Activated T-helper 1 cell treated with anti-CD3 and anti-CD28 coated beads, Interleukin-2, amount 50 U/mL, for 16 hours (primary cell): ENCODE results near the gene LRRC4C.

Experiments
- DNase-seq, 2 donors: peaks; one replicate each; pipeline ENCODE4 v3.0.0-alpha.2; 2020; ENCODE audit warnings: low read depth in 1 of 2, low spot score in 1 of 2

The LRRC4C gene

DNA sequence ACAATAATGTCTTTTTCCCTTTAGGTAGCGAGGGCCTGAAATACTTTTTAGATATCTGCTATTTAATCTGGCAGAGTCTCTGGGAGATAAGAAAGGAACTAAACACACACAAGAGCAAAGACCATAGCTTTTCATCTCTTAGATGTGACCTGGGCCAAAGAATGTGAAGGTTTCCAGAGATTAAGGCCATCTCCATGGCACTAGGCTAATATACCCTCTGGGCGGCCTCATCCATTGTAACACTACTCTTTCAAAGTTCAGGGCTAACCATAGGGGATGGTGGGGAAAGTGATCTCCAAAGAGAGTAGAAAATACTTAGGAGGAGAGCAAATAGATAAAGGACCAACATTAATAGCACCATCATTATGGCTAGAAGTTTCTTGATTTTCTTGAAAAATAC is 326.4 kb downstream of the LRRC4C start:
- no peak for DNase-seq

DNA sequence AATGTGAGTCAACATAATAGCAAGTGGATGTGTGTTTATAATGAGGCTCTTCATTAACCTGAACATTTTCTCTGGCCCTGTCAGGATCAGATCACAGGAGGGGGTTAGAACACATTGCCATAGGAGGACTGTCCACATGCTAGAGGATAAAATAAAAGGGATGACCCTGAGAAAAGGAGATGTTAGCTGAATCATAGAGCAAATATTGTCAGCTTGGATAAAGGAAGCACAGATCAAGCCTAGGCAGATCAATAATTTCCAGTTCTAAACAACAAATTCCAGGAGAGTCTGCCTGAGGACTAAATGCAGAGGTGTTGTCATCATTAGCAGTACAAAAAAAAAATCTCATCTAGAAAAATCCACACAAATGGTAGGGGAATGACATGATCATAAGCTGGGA is 337.9 kb downstream of the LRRC4C start:
- no peak for DNase-seq

DNA sequence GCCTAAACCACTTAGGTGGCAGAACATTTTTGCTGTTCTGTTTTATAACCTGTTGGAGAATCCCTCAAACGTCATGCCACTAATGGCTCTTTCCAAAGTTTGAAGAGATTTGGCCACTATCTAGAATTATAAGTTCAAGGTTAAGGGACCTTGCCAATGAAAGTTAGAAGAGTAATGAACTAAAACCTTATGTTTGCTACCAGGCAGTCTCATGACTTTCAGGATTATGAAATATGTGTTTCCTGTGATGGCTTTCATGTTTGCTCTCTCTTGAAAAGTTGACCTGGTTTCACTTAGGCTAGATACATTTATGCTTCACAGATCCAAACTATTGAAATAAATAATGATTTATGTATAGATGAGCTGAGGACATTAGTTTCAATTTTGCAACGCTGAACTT is 340.0 kb downstream of the LRRC4C start:
- no peak for DNase-seq

- DNase-seq, result no peak
Observed at GRCh38 chr11:41118521-41118920, 340.9 kb downstream of the LRRC4C start.

- DNase-seq, result no peak
Observed at GRCh38 chr11:41116970-41117369, 342.5 kb downstream of the LRRC4C start.

DNA sequence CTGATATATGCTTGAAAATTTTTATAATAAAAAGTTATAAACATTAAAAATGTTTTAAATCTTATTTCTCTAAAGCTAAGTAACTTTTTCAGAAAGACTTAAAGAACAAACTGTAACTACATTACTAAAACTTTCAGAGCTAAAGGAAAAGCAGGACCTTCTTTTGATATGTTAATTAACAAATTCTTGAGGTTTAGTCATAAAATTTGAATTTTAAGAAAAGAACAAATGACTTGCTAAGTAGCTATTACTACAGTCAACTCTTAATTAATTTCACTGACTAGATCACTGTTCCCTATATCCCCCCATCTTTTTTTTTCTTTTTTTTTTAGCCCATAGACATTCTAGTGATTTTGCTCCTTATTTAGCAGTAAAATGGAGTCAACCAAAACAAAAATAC is 344.4 kb downstream of the LRRC4C start:
- DNase-seq, result no peak

DNA sequence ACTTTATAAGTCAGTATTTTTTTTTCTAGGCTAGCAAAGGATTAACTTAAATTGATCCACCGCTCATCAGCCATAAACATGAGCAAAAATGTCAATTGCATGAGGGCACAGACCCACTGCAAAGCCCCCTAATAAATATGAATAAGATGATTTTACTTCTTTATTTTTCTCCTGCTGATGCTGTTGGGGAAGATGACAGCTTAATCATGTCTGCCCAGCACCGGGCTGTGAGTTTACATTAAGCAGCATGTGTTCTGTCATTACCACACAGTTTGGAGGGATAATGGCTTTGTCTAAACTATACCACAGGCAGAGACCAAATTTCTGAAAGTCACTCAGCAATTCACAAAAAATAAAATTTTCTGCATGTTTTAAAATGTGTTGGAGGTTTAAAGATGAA is 346.3 kb downstream of the LRRC4C start:
- DNase-seq, result no peak

DNA sequence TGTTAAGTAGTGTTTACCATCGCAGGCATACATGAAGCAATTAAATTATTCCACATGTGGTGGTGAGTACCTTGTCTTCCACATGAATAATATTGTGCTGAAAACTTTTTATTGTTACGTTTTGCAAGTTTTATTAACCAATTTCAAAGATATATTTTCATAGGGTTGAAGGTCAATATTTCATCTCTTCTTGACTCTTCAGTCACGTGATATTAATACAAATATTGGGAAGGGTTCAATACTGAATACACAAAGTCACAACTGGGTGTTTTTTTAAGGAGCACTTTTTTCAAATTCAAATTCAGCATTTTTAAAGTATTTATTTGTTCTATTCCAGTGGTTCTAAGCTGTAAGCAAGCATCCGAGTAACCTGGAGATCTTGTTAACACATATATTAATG is 348.9 kb downstream of the LRRC4C start:
- DNase-seq, result no peak

DNA sequence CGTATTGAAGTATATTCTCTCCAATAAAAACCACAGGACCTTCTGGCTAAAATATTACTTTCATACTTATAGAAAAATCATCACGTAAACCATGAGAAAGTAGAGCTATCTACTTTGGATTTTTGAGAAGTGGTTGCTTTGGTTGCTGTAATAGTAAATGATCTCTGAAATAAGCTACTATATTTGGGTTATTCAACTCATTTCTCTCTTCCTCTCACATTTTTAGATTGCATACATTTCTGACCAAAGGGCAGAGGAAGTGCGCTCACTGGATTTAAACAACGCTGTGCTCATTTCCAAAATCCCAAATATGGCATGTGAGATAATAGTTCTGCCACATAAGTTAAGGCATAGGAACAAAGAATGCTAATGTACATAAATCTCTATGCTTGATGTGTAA is 357.0 kb downstream of the LRRC4C start:
- no peak for DNase-seq

- DNase-seq, result no peak
Observed at GRCh38 chr11:41099654-41100053, 359.8 kb downstream of the LRRC4C start.

DNA sequence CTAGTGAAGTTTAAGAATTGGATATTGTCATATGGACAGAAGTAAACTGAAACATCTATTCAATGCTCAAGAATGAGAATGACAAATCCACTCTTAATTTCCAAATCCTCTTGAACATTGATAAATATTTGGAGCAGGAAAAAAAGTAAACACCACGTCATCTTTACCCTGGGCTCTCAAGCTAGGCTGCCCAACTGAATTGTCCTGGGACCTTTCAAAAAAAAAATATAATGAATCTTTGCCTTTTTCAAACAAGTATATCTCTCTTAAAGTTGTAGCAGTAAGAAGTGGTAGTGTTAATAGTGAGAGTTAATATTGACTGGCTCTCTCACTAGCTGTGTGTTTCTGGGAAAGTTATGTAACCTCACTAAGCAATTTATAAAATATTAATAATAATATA is 374.3 kb downstream of the LRRC4C start:
- no peak for DNase-seq

- DNase-seq, result no peak
Observed at GRCh38 chr11:41081756-41082285, 377.6 kb downstream of the LRRC4C start.

DNA sequence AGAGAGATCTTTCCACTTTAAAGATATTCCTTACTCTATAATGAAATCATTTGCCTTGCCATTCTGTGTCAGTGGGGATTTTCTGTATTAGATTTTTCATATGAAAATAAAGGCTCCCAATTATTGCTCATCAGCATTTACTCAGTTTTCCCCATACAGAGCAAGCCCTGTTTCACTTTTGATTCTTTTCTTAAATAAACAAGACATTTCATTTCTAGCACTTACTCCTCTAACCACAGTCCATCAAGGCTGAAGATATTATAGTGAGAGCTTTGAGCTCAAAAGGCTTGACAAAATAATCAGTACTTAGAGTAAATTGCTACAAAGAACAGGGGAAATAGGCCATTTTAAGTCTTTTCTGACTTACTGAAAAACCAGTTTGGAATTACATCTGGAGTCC is 385.1 kb downstream of the LRRC4C start:
- DNase-seq, result no peak

GRCh38 chr11:41065432-41065831 is 394.0 kb downstream of the LRRC4C start:
- DNase-seq, result no peak

DNA sequence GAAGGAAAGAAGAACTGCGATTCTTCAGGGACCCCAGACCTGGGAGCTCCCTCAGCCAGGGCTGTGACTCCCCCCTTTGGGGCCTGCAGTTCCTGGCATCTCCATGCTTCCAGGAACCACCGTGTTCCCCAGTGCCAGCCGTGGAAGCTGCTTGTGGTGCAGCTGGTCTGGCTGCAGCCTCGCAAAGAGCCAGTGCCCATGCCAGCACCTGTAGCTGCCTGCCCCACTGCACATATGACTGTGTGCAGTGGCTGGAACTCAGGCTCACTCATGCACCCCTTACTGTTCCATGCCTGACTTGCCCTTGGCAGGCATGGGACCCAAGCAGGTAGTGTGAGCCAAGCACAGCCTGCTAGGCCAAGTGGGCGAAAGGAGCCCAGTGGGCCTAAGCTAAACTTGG is 401.3 kb downstream of the LRRC4C start:
- no peak for DNase-seq

- DNase-seq, result no peak
Observed at GRCh38 chr11:41056892-41057569, 402.4 kb downstream of the LRRC4C start.

GRCh38 chr11:41053894-41054293 is 405.6 kb downstream of the LRRC4C start:
- DNase-seq, result no peak

DNA sequence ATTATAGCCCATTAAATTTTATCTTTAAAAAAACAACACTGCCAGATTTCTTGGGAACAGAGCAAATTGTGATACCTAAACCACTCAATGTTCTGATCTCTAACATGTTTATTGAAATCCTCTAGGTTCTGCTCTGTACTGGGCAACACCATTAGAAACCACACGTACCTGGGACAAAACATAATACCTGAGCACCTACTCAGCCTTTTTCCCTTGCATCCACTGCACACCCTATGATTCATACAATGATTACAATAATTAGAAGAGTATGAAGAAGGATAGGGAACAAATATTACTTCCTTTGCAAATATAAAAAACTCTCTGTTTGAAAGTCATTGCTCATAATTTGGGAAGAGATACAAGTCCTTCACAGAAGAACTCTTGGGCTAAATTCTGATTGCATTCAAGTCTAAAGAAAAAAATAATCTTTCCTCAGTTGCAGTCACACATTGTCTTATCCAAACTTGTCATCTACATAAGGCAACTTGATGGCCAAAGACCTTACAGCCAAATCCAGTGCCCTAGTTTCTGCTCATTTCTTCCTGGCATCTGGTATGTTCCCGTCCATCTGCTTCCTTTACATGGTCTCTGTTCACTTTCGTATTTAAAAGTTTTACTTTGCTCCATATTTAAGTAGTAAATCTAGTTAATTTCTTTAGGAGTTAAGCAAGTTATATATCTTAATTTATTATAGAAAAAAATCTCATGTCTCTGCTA is 407.4 kb downstream of the LRRC4C start:
- DNase-seq, result no peak

DNA sequence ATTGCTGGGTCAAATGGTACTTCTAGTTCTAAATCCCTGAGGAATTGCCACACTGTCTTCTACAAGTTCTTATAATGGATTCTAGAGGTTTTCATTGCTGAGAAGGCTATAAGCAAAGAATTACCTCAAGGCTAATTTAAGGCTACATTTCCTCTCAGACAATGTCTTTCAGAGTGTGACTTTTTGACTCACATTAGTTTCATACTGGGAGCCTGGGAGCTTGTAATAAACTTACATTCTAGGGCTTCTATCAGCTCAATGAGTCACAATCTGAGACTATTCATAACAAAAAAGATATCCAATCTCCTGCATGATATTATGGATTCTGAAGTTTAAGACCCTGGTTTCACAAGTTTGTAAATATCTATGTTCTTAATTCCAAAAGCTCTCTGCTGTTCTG is 408.7 kb downstream of the LRRC4C start:
- no peak for DNase-seq

DNA sequence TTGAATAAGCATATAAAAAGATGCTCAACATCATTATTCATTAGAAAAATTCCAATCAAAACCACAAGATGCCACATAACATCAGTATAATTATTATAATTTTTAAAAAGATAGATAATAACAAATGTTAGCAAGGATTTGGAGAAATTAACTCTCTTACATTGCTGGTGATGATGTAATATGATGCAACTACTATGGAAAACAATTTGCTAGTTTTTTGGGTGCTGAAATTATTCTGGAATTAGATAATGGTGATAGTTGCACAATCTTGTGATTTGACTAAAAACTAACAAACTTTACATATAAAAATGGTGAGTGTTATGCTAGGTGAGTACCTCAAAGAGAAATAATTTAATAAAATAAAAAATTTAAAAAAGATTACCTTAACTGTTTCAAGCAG is 412.2 kb downstream of the LRRC4C start:
- DNase-seq, result no peak

DNA sequence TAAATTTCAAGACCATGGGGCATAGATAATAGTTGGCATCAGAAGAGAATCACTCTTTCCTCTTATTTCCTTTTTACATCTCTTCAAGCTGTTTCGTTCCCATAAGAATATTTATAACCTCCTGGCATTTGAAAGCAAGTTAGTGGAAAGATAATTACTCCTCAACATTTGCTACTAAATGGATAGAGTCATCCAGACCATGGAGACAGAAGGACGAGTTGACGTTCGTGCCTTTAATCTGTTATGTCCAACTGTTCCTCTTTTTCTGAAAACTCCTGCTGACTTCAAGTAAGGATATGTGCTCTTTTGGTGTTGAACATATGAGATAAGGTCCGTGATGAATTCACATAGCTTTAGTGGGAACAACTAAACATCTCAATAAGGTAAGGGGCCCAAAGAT is 414.2 kb downstream of the LRRC4C start:
- DNase-seq, result no peak

DNA sequence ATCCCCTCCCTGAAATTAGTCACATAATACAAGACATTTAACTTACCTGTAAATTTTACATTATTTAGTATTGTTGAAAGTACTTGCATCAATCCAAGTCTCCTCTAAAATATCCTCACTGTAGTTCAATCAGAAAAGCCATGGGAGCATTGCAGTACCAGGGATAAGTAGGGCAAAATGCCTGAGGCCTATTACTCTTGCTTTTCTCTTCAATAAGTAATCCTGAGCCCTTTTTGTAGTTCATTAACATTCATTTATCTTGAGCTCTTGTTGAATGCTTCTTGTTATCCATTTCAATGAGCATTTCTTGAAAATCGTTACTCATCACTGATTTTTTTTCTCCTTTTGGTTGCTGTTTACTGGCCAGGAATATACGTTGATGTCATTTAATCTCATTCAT is 414.7 kb downstream of the LRRC4C start:
- DNase-seq, result no peak

- no peak for DNase-seq
Observed at GRCh38 chr11:41042688-41043087, 416.8 kb downstream of the LRRC4C start.
